ENCODE results near the gene C1orf56. TPM values are rescaled to one million over a fixed set of nuclear protein-coding genes. Genes with fewer than 3 reads are reported as not detected.
A peak's percentile ranks its signal among the peaks of the same experiment; 100 is the strongest.

The C1orf56 gene
- polyA plus RNA-seq, 2 donors: 1.7 to 2.9 TPM

DNA sequence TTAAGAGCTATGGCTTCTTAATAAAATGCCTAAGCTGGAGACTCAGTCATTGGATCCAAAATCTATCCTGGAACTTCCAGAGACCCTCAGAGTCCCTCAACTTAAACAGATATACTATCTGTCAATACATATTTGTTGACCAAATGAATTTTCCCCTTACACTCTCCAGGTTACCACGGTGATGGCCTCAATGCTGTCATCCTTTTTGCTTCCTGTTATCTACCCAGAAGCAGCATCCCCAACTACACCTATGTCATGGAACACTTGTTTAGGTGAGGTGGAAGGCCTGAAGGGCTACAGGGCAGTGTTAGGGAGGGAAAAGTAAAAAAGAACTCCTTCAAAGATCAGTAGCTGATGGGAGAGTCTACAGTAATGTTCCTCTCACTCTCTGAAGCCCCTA, 4.4 kb upstream of the C1orf56 start:
- Histone ChIP-seq H3K27ac (ENCODE audit: low read depth in 2 of 2, low read length in 1 of 2) (no peak overlapping the region), H3K4me1 (ENCODE audit: control insufficient read depth in 2 of 2, insufficient read depth in 2 of 2, low read length in 1 of 2) (peaks cover 0 to 4% of the 10 kb centered on the region in 2 donors), H3K4me3 (ENCODE audit: low read depth in 1 of 2, low read length in 2 of 2) (no peak overlapping the region), H3K27me3 (ENCODE audit: control insufficient read depth in 1 of 2, insufficient read depth in 2 of 2, low read length in 2 of 2) (no peaks in the 10 kb centered on the region), H3K9me3 (ENCODE audit: control insufficient read depth in 2 of 2, insufficient read depth in 1 of 2, low read depth in 1 of 2, low read length in 1 of 2) (no peaks in the 10 kb centered on the region), H3K36me3 (ENCODE audit: control insufficient read depth in 2 of 2, insufficient read depth in 2 of 2, low read length in 1 of 2) (peaks cover 0 to 13% of the 10 kb centered on the region in 2 donors)
- WGBS, 2 donors: 91 to 92% methylated on average over 1 of the region's 1 CpG

DNA sequence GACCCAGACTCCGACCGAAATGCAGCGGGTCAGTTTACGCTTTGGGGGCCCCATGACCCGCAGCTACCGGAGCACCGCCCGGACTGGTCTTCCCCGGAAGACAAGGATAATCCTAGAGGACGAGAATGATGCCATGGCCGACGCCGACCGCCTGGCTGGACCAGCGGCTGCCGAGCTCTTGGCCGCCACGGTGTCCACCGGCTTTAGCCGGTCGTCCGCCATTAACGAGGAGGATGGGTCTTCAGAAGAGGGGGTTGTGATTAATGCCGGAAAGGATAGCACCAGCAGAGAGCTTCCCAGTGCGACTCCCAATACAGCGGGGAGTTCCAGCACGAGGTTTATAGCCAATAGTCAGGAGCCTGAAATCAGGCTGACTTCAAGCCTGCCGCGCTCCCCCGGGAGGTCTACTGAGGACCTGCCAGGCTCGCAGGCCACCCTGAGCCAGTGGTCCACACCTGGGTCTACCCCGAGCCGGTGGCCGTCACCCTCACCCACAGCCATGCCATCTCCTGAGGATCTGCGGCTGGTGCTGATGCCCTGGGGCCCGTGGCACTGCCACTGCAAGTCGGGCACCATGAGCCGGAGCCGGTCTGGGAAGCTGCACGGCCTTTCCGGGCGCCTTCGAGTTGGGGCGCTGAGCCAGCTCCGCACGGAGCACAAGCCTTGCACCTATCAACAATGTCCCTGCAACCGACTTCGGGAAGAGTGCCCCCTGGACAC, 534 bp downstream of the C1orf56 start:
- H3K36me3 ChIP-seq (ENCODE audit: control insufficient read depth in 2 of 2, insufficient read depth in 2 of 2, low read length in 1 of 2): peaks cover 2 to 18% of the 10 kb centered on the region in 2 donors
- H3K9me3 ChIP-seq (ENCODE audit: control insufficient read depth in 2 of 2, insufficient read depth in 1 of 2, low read depth in 1 of 2, low read length in 1 of 2): no peaks in the 10 kb centered on the region
- peak overlapping the region; percentile 76 to 85 for H3K27ac ChIP-seq (ENCODE audit: low read depth in 2 of 2, low read length in 1 of 2)
- 1 to 2% methylated on average over 47 to 48 of the region's 48 CpGs for WGBS, 2 donors
- no peaks in the 10 kb centered on the region for H3K27me3 ChIP-seq (ENCODE audit: control insufficient read depth in 1 of 2, insufficient read depth in 2 of 2, low read length in 2 of 2)
- H3K4me3 ChIP-seq (ENCODE audit: low read depth in 1 of 2, low read length in 2 of 2): peak overlapping the region; percentile 53 to 61
- H3K4me1 ChIP-seq (ENCODE audit: control insufficient read depth in 2 of 2, insufficient read depth in 2 of 2, low read length in 1 of 2): peaks cover 2 to 3% of the 10 kb centered on the region in 2 donors

DNA sequence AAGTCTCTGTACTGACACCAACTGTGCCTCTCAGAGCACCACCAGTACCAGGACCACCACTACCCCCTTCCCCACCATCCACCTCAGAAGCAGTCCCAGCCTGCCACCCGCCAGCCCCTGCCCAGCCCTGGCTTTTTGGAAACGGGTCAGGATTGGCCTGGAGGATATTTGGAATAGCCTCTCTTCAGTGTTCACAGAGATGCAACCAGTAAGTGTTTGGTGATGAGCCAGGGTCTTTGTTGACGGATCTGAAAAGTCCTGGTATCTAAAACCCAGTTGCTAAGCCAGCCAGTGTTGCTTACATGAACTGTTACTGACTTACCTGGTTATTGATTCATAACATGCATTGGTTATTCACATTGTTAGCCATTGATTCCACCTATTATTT, 1.1 kb downstream of the C1orf56 start:
- H3K4me3 ChIP-seq (ENCODE audit: low read depth in 1 of 2, low read length in 2 of 2): peak overlapping the region in 1 of 2 donors; percentile 61
- H3K9me3 ChIP-seq (ENCODE audit: control insufficient read depth in 2 of 2, insufficient read depth in 1 of 2, low read depth in 1 of 2, low read length in 1 of 2): no peaks in the 10 kb centered on the region
- no peaks in the 10 kb centered on the region for H3K27me3 ChIP-seq (ENCODE audit: control insufficient read depth in 1 of 2, insufficient read depth in 2 of 2, low read length in 2 of 2)
- peaks cover 3 to 15% of the 10 kb centered on the region in 2 donors for H3K36me3 ChIP-seq (ENCODE audit: control insufficient read depth in 2 of 2, insufficient read depth in 2 of 2, low read length in 1 of 2)
- peaks cover 2 to 3% of the 10 kb centered on the region in 2 donors for H3K4me1 ChIP-seq (ENCODE audit: control insufficient read depth in 2 of 2, insufficient read depth in 2 of 2, low read length in 1 of 2)
- 11 to 17% methylated on average over 3 of the region's 3 CpGs for WGBS, 2 donors
- H3K27ac ChIP-seq (ENCODE audit: low read depth in 2 of 2, low read length in 1 of 2): peak overlapping the region; percentile 44 to 85

DNA sequence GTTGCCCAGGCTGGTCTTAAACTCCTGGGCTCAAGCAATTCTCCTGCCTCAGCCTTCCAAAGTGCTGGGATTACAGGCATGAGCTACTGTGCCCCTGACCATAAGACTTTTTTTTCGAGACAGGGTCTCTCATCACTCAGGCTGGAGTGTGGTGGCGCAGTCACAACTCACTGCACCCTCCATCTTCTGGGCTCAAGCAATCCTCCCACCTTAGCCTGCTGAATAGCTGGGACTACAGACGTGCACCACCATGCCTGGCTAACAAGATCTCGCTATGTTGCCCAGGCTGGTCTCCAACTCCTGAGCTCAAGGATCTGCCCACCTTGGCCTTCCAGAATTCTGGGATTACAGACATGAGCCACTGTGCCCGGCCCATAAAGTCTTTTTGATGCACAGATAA, 1.9 kb downstream of the C1orf56 start:
- H3K4me3 ChIP-seq (ENCODE audit: low read depth in 1 of 2, low read length in 2 of 2): no peak overlapping the region
- peaks cover 3 to 20% of the 10 kb centered on the region in 2 donors for H3K36me3 ChIP-seq (ENCODE audit: control insufficient read depth in 2 of 2, insufficient read depth in 2 of 2, low read length in 1 of 2)
- H3K27ac ChIP-seq (ENCODE audit: low read depth in 2 of 2, low read length in 1 of 2): peak overlapping the region in 1 of 2 donors; percentile 53
- WGBS, 2 donors: 78 to 86% methylated on average over 5 of the region's 5 CpGs
- H3K4me1 ChIP-seq (ENCODE audit: control insufficient read depth in 2 of 2, insufficient read depth in 2 of 2, low read length in 1 of 2): peaks cover 2 to 3% of the 10 kb centered on the region in 2 donors
- H3K9me3 ChIP-seq (ENCODE audit: control insufficient read depth in 2 of 2, insufficient read depth in 1 of 2, low read depth in 1 of 2, low read length in 1 of 2): no peaks in the 10 kb centered on the region
- no peaks in the 10 kb centered on the region for H3K27me3 ChIP-seq (ENCODE audit: control insufficient read depth in 1 of 2, insufficient read depth in 2 of 2, low read length in 2 of 2)

DNA sequence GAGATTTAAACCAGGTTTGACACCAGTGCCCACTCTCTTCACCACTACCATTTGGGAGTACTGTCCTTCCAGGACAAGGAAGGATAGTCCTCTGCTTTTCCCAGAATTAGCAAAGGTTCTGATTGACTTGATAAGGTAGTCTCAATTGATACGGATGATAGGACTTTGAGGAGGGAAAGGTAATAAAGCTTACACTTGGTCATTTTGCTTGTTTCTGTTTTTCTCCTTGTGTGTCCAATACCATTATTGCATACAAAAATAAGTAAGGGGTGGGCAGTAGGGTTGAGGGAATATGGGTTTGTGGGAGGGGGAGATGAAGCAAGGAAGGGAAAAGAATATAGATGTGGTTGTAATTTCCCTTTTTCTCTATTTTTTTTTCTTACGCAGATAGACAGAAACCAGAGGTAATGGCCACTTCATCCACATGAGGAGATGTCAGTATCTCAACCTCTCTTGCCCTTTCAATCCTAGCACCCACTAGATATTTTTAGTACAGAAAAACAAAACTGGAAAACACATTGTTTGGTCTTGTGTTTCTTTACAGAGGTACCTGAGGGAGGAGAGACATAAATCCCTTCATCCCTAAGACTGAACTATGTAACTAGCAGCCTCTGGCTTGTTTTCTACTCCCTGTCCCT, 2.6 kb downstream of the C1orf56 start:
- Histone ChIP-seq H3K4me3 (ENCODE audit: low read depth in 1 of 2, low read length in 2 of 2) (no peak overlapping the region), H3K36me3 (ENCODE audit: control insufficient read depth in 2 of 2, insufficient read depth in 2 of 2, low read length in 1 of 2) (peaks cover 3 to 22% of the 10 kb centered on the region in 2 donors), H3K9me3 (ENCODE audit: control insufficient read depth in 2 of 2, insufficient read depth in 1 of 2, low read depth in 1 of 2, low read length in 1 of 2) (no peaks in the 10 kb centered on the region), H3K27me3 (ENCODE audit: control insufficient read depth in 1 of 2, insufficient read depth in 2 of 2, low read length in 2 of 2) (no peaks in the 10 kb centered on the region), H3K4me1 (ENCODE audit: control insufficient read depth in 2 of 2, insufficient read depth in 2 of 2, low read length in 1 of 2) (peaks cover 2 to 5% of the 10 kb centered on the region in 2 donors), H3K27ac (ENCODE audit: low read depth in 2 of 2, low read length in 1 of 2) (no peak overlapping the region)
- WGBS, 2 donors: 82 to 89% methylated on average over 2 of the region's 2 CpGs

DNA sequence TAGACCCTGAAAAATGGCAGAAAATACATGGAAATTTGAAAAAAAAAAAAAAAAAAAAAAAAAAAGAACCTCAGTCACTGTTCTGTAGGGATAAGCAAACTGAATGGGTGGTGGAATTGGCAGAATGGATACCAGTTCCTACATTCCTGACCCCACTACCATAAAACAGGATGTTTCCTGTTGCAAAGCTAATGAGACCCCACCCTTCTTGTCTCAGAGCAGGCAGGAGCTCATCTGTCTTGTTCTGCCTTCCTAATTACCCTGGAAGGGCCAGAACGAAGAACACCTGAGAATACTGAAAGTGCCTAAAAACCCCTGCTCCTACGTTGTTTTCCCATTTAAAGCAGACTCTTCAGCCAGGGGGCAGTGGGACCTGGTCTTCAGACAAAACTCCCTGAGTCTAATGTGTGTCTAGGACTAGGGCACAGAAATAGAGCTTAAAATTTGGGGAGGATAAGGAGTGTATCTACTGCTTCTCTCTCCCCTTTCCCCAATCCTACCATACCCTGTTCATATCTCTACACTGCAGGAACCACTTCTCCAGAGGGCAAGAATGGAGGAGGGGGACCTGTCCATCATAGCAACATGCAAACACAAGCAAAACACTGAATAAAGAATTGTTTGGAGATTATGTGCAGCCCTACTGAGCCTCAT, 3.9 kb downstream of the C1orf56 start:
- 73 to 80% methylated on average over 2 of the region's 2 CpGs for WGBS, 2 donors
- Histone ChIP-seq H3K27me3 (ENCODE audit: control insufficient read depth in 1 of 2, insufficient read depth in 2 of 2, low read length in 2 of 2) (no peaks in the 10 kb centered on the region), H3K27ac (ENCODE audit: low read depth in 2 of 2, low read length in 1 of 2) (no peak overlapping the region), H3K4me1 (ENCODE audit: control insufficient read depth in 2 of 2, insufficient read depth in 2 of 2, low read length in 1 of 2) (peaks cover 2 to 10% of the 10 kb centered on the region in 2 donors), H3K4me3 (ENCODE audit: low read depth in 1 of 2, low read length in 2 of 2) (no peak overlapping the region), H3K36me3 (ENCODE audit: control insufficient read depth in 2 of 2, insufficient read depth in 2 of 2, low read length in 1 of 2) (peaks cover 7 to 29% of the 10 kb centered on the region in 2 donors), H3K9me3 (ENCODE audit: control insufficient read depth in 2 of 2, insufficient read depth in 1 of 2, low read depth in 1 of 2, low read length in 1 of 2) (no peaks in the 10 kb centered on the region)

DNA sequence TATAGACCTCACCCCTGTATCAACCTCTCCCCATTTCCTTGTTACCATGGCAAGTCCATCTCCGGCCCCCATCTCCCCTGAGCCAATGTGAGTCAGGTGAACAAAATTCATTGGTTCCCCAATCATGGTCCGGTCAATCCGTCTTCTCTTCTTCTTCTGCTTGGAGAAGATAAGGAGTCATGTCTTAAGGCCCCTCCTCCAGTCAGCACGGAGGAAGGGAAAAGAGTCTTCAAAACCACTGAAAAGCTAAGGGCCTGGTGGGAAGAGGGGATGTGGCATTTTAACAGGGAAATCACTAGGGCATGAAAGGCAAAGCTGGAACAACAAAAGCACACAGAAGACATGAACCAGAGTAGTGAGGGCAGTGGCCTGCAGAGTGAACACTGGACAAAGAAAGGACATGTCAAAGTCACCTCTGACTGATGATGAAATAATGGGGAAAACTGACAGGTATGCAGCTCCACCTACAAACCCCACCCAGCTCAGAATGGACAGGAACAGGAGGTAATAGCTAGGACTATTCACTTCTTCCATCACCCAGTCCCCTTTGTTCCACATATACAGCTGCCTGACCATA, 7.5 kb downstream of the C1orf56 start:
- Histone ChIP-seq H3K27ac (ENCODE audit: low read depth in 2 of 2, low read length in 1 of 2) (peak overlapping the region; percentile 88 to 90), H3K4me3 (ENCODE audit: low read depth in 1 of 2, low read length in 2 of 2) (peak overlapping the region in 1 of 2 donors; percentile 63), H3K9me3 (ENCODE audit: control insufficient read depth in 2 of 2, insufficient read depth in 1 of 2, low read depth in 1 of 2, low read length in 1 of 2) (no peaks in the 10 kb centered on the region), H3K27me3 (ENCODE audit: control insufficient read depth in 1 of 2, insufficient read depth in 2 of 2, low read length in 2 of 2) (no peaks in the 10 kb centered on the region), H3K4me1 (ENCODE audit: control insufficient read depth in 2 of 2, insufficient read depth in 2 of 2, low read length in 1 of 2) (peaks cover 0 to 15% of the 10 kb centered on the region in 2 donors), H3K36me3 (ENCODE audit: control insufficient read depth in 2 of 2, insufficient read depth in 2 of 2, low read length in 1 of 2) (peaks cover 7 to 32% of the 10 kb centered on the region in 2 donors)
- WGBS, 2 donors: 88 to 89% methylated on average over 4 of the region's 4 CpGs

DNA sequence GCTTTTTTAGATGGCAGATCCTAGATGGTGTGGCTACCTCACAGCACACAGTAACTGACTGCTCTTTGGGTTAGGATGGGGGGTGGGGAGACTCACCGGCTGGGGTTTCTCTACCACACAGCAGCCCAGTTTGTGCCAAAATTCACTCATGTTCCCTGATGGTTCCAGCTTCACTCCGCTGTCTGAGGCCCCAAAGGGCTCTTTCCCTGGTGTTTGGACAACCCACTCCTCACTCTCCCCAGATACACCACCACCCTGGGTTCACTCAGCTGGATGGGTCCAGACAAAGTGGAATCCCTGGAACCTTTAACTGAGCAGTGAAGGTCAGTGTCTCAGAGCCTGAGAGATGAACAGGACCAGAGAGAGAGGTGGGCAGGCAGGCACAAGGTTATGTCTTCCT, 8.0 kb downstream of the C1orf56 start:
- Histone ChIP-seq H3K27me3 (ENCODE audit: control insufficient read depth in 1 of 2, insufficient read depth in 2 of 2, low read length in 2 of 2) (no peaks in the 10 kb centered on the region), H3K27ac (ENCODE audit: low read depth in 2 of 2, low read length in 1 of 2) (peak overlapping the region; percentile 88 to 90), H3K9me3 (ENCODE audit: control insufficient read depth in 2 of 2, insufficient read depth in 1 of 2, low read depth in 1 of 2, low read length in 1 of 2) (no peaks in the 10 kb centered on the region), H3K4me3 (ENCODE audit: low read depth in 1 of 2, low read length in 2 of 2) (peak overlapping the region in 1 of 2 donors; percentile 63), H3K36me3 (ENCODE audit: control insufficient read depth in 2 of 2, insufficient read depth in 2 of 2, low read length in 1 of 2) (peaks cover 7 to 32% of the 10 kb centered on the region in 2 donors), H3K4me1 (ENCODE audit: control insufficient read depth in 2 of 2, insufficient read depth in 2 of 2, low read length in 1 of 2) (peaks cover 0 to 15% of the 10 kb centered on the region in 2 donors)
- 36 to 48% methylated on average over 2 of the region's 2 CpGs for WGBS, 2 donors

DNA sequence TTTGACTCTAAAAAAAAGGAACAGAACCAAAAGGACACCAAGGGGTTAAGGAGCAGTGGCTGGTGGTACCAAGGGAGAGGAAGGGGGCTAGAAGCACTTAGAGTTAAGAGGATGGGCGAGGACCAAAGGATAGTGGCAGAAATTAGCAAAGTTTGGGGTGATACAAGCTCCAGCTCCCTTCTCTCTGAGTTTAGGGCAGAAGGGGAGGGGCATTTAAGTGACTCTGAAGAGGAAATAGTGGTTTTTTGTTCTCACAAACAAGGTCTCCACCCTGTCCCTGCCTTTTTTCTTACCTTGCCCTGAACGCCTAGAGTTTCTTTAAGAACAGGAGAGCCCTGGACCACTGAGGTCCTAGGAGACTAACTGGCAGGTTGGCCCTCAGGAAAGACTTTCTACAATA, 8.6 kb downstream of the C1orf56 start:
- Histone ChIP-seq H3K27ac (ENCODE audit: low read depth in 2 of 2, low read length in 1 of 2) (peak overlapping the region; percentile 88 to 90), H3K4me1 (ENCODE audit: control insufficient read depth in 2 of 2, insufficient read depth in 2 of 2, low read length in 1 of 2) (peaks cover 0 to 15% of the 10 kb centered on the region in 2 donors), H3K4me3 (ENCODE audit: low read depth in 1 of 2, low read length in 2 of 2) (peak overlapping the region in 1 of 2 donors; percentile 63), H3K36me3 (ENCODE audit: control insufficient read depth in 2 of 2, insufficient read depth in 2 of 2, low read length in 1 of 2) (peaks cover 7 to 32% of the 10 kb centered on the region in 2 donors), H3K27me3 (ENCODE audit: control insufficient read depth in 1 of 2, insufficient read depth in 2 of 2, low read length in 2 of 2) (no peaks in the 10 kb centered on the region), H3K9me3 (ENCODE audit: control insufficient read depth in 2 of 2, insufficient read depth in 1 of 2, low read depth in 1 of 2, low read length in 1 of 2) (no peaks in the 10 kb centered on the region)
- WGBS, 2 donors: 40 to 45% methylated on average over 2 of the region's 2 CpGs

Data from esophagus (tissue), 2 donors.